ENCODE results near the gene CHMP4A. TPM values are rescaled to one million over a fixed set of nuclear protein-coding genes. Genes with fewer than 3 reads are reported as not detected.

Gene CHMP4A
- total and polyA plus RNA-seq, 2 of the 13 experiments (the other 11 are each of a cell fraction or from before 2014, with no cell fraction given), result 83.6 to 113 TPM

- no peak for TF ChIP-seq HOXD1 (CRISPR knock-in tag; IDR thresholded peaks at IDR 0.05)
- TF ChIP-seq ZNF747 (CRISPR knock-in tag; IDR thresholded peaks at IDR 0.05; ENCODE audit: borderline replicate concordance), result no peak
- no peak for TF ChIP-seq MED8 (CRISPR knock-in tag; IDR thresholded peaks at IDR 0.05; ENCODE audit: insufficient replicate concordance)
- peak; percentile 37 for TF ChIP-seq HNRNPLL (IDR thresholded peaks at IDR 0.05; ENCODE audit: low read depth, low read length, poor library complexity, severe bottlenecking)
- no peak for TF ChIP-seq ZNF138 (CRISPR knock-in tag; IDR thresholded peaks at IDR 0.05; ENCODE audit: low read depth)
- TF ChIP-seq ZNF572 (CRISPR knock-in tag; IDR thresholded peaks at IDR 0.05), result peak; percentile 50; the same call in 1 of the 2 replicates
- no peak for TF ChIP-seq HDAC6 (IDR thresholded peaks at IDR 0.05; ENCODE audit: low read depth, low read length)
- peak; percentile 64 for TF ChIP-seq RBFOX2 (IDR thresholded peaks at IDR 0.05; ENCODE audit: low read depth, low read length)
- TF ChIP-seq KDM5B (CRISPR knock-in tag; IDR thresholded peaks at IDR 0.05; ENCODE audit: borderline replicate concordance), result 0 out of 2 replicates have a peak, but pooled peaks have one; percentile 33
These were observed 41.6 kb downstream of the CHMP4A start, which contains the start of gene REC8 (continued) for GRCh38 chr14:24171422-24172260.

- Histone ChIP-seq H3K9ac (ENCODE audit: insufficient read depth, low read depth, low read length) (no peak overlapping the region), H3K36me3 (replicated peaks in 1 of 2; ENCODE audit: control insufficient read depth in 1 of 2, insufficient read depth in 2 of 2, low read length in 2 of 2) (peaks cover 30 to 40% of the 10 kb centered on the region in 2 experiments; a peak in 4 of 5 replicates), H3K27me3 (ENCODE audit: control insufficient read depth in 1 of 2, insufficient read depth in 2 of 2, low read length in 2 of 2) (no peaks in the 10 kb centered on the region), H2AFZ (ENCODE audit: low read length) (no peak overlapping the region), H3K27ac (ENCODE audit: extremely low read length, insufficient read depth, low read length) (no peak overlapping the region), H4K20me1 (ENCODE audit: insufficient read depth, low read length) (no peaks in the 10 kb centered on the region), H3K4me3 (replicated peaks in 1 of 3; ENCODE audit: insufficient read depth in 1 of 3, low read depth in 2 of 3, low read length in 3 of 3) (no peak overlapping the region), H3K4me1 (ENCODE audit: insufficient read depth, low read length) (no peaks in the 10 kb centered on the region), H3K79me2 (ENCODE audit: insufficient read depth, low read length) (no peaks in the 10 kb centered on the region), H3K9me3 (ENCODE audit: low read length) (no peaks in the 10 kb centered on the region), H3K4me2 (ENCODE audit: low read depth, low read length) (no peak overlapping the region)
- ChIA-PET POLR2A (interaction anchor here (0.8 to 1.1 kb wide), 3 partner anchors 14 to 30 kb away, joined by 3 read pairs; partner anchors contain the start of gene PSME2), CTCF (ENCODE audit: low intra/inter-chr PET ratio, low total read pairs) (no interaction called here)
- DNase-seq (ENCODE audit: low spot score), result no peak
- in situ Hi-C loops (cut with HindIII; ENCODE audit: extremely low pct_ligation_motif_present, low pct_unique_long_range_greater_than_20kb), result no loop called here
- intact Hi-C loops (cut with micrococcal nuclease; ENCODE audit: unreplicated experiment), result no loop called here
- 93% methylated on average over 3 of the region's 3 CpGs for WGBS (ENCODE audit: low lambda C conversion rate)
- no peak for ATAC-seq
- BruUV-seq (replicated peaks), result no TSS peak
- FAIRE-seq, result no peak
- no peak for TF ChIP-seq PTBP1 (IDR thresholded peaks at IDR 0.05; ENCODE audit: low read depth, low read length, poor library complexity, severe bottlenecking)
- no peak for TF ChIP-seq KIAA2018 (CRISPR knock-in tag; IDR thresholded peaks at IDR 0.05; ENCODE audit: borderline replicate concordance)
- TF ChIP-seq SIX1 (CRISPR knock-in tag; IDR thresholded peaks at IDR 0.05; ENCODE audit: borderline replicate concordance), result no peak
- no peak for TF ChIP-seq ZNF205 (CRISPR knock-in tag; IDR thresholded peaks at IDR 0.05)
- TF ChIP-seq POLR2G (IDR thresholded peaks at IDR 0.05; ENCODE audit: low read depth, low read length), result no peak
These were observed 45.7 kb downstream of the CHMP4A start for GRCh38 chr14:24167469-24168114.

All from HepG2 (cell line).